Smooth muscle cell (in vitro differentiated cells): ENCODE data around the gene TFR2. TPM values are rescaled to one million over a fixed set of nuclear protein-coding genes. Genes with fewer than 3 reads are reported as not detected.

Source experiments
- DNase-seq: peaks from one replicate; lab custom pipeline; 2025; ENCODE audit not compliant: unreplicated experiment; lab: John Stamatoyannopoulos, UW
- H2AFZ ChIP-seq: fragments of 200-600 bp; sonication (generic); 2 replicates; pipeline ENCODE4 v1.6.0; 2016; ENCODE audit warnings: antibody characterized with exemption, low read depth, mild to moderate bottlenecking
- H3F3A ChIP-seq: fragments of 200-600 bp; sonication (generic); 2 replicates; pipeline ENCODE4 v1.6.0; 2017; ENCODE audit warnings: antibody characterized with exemption, low read depth
- H3K27ac ChIP-seq: fragments of 200-600 bp; sonication (generic); 2 replicates; pipeline ENCODE4 v1.5.1; 2016; ENCODE audit warnings: low read depth, mild to moderate bottlenecking
- H3K27me3 ChIP-seq: fragments of 200-600 bp; sonication (generic); 2 replicates; pipeline ENCODE4 v1.6.1; 2016; ENCODE audit warnings: low read depth, mild to moderate bottlenecking
- H3K36me3 ChIP-seq: fragments of 200-600 bp; sonication (generic); 2 replicates; pipeline ENCODE4 v1.5.1; 2016; ENCODE audit warnings: low read depth
- H3K4me1 ChIP-seq: fragments of 200-600 bp; sonication (generic); 2 replicates; pipeline ENCODE4 v1.5.1; 2016; ENCODE audit warnings: low read depth
- H3K4me2 ChIP-seq: fragments of 200-600 bp; sonication (generic); 2 replicates; pipeline ENCODE4 v1.6.0; 2016; ENCODE audit warnings: mild to moderate bottlenecking
- H3K4me3 ChIP-seq: fragments of 200-600 bp; sonication (generic); 2 replicates; pipeline ENCODE4 v1.5.1; 2016; ENCODE audit warnings: mild to moderate bottlenecking
- H3K79me2 ChIP-seq: fragments of 200-600 bp; sonication (generic); 2 replicates; pipeline ENCODE4 v1.6.0; 2016; ENCODE audit warnings: low read depth, mild to moderate bottlenecking
- H3K9ac ChIP-seq: fragments of 200-600 bp; sonication (generic); 2 replicates; pipeline ENCODE4 v1.6.0; 2016; ENCODE audit warnings: low read depth
- H3K9me3 ChIP-seq: fragments of 200-600 bp; sonication (generic); replicated peaks from 2 replicates; pipeline ENCODE4 v1.5.1; 2016; ENCODE audit warnings: low read depth
- H4K20me1 ChIP-seq: fragments of 200-600 bp; sonication (generic); 2 replicates; pipeline ENCODE4 v1.6.0; 2016; ENCODE audit warnings: low read depth
- CTCF ChIP-seq: fragments of 200-600 bp; sonication (generic); IDR thresholded peaks from 2 replicates; pipeline ENCODE4 v1.5.1; 2017; ENCODE audit warnings: borderline replicate concordance, mild to moderate bottlenecking, antibody characterized with exemption; ENCODE audit not compliant: insufficient read depth, poor library complexity, severe bottlenecking
- WGBS: methylation state at CpG from one replicate; pipeline ENCODE4 v1.1.7; 2016; ENCODE audit warnings: low lambda C conversion rate; 5-methylcytosine and 5-hydroxymethylcytosine counted together
- polyA plus RNA-seq: library from polyadenylated mRNA; unstranded; fragments of >200 nt; fragmentation: Nextera tagmentation; extraction: Ambion mirVana; gene quantifications from 2 replicates; pipeline ENCODE4 v1.2.1, GENCODE V29; 2016
- total RNA-seq: library from RNA; depleted of rRNA; stranded (reverse); fragments of >200 nt; gene quantifications from 2 replicates; pipeline ENCODE4 v1.2.3, GENCODE V29; 2014

Gene TFR2
- total and polyA plus RNA-seq, 2 experiments from 2014 or later: 1.9 to 3.2 TPM

DNA sequence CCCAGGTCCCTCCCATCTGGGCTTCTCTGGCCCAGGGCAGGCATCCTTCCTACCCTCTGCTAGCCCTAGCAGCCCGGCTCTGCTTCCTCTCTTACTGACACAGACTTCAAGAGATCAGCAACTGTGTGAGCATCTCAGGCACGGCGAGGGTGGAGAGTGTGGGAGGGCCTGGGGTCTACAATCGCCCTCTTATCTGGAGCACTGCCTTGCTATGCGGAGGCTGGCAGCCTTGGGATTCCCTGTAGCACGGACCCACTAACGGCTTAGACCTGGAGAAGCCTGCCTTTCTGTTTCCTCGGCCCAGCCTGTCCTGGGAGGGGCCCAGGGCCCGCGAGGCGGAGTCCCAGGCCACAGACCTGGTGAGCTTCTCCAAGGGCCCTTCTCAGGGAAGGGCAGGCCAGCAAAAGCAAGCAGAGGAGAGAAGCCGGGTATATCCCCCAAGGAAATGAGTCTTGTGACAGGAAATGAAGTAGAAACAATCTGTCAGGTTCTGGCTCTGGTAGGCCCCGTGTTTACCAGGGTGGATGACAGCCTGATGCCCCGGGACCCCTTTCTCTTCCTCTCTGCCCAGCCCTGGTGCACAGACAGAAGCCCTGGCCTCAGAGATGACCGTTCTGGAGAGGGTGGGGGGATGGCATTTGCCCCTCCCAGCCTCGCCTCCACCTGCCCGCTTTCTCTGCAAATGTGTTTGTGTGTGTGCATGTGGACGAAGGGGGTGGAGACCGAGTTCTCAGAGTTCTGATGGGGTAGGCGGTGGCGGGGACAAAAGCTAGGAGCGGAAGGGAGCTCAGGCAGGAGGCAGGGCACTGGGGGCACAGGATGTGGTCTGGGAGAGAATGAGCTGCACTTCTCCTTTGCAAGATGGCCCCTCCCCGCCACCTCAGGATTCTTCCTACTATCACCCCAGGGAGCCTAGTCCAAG lies 58.0 kb downstream of the TFR2 start:
- TF ChIP-seq CTCF: no peak
- Histone ChIP-seq H3K27me3 (no peaks in the 10 kb centered on the region), H3K79me2 (peaks cover 13% of the 10 kb centered on the region), H3K9me3 (no peaks in the 10 kb centered on the region), H3F3A (peaks cover 11% of the 10 kb centered on the region), H3K4me3 (peak overlapping the region; percentile 75), H3K9ac (no peak overlapping the region), H4K20me1 (peaks cover 41% of the 10 kb centered on the region), H2AFZ (no peak overlapping the region), H3K36me3 (peaks cover 6% of the 10 kb centered on the region), H3K4me1 (peaks cover 16% of the 10 kb centered on the region), H3K4me2 (peak overlapping the region; percentile 83), H3K27ac (peak overlapping the region; percentile 83)
- WGBS: 43% methylated on average over 23 of the region's 23 CpGs
- DNase-seq: peak; percentile 12

GRCh38 chr7:100582650-100583049 lies 58.7 kb downstream of the TFR2 start:
- H4K20me1 ChIP-seq: peaks cover 41% of the 10 kb centered on the region
- no peak for TF ChIP-seq CTCF
- H3K27ac ChIP-seq: peak overlapping the region; percentile 83
- H3K4me3 ChIP-seq: no peak overlapping the region
- no peak for DNase-seq
- no peaks in the 10 kb centered on the region for H3K9me3 ChIP-seq
- H3F3A ChIP-seq: peaks cover 11% of the 10 kb centered on the region
- 70% methylated on average over 8 of the region's 11 CpGs for WGBS
- no peak overlapping the region for H2AFZ ChIP-seq
- H3K36me3 ChIP-seq: peaks cover 6% of the 10 kb centered on the region
- peaks cover 13% of the 10 kb centered on the region for H3K79me2 ChIP-seq
- H3K9ac ChIP-seq: no peak overlapping the region
- peaks cover 16% of the 10 kb centered on the region for H3K4me1 ChIP-seq
- H3K4me2 ChIP-seq: peak overlapping the region; percentile 83
- H3K27me3 ChIP-seq: no peaks in the 10 kb centered on the region

DNA sequence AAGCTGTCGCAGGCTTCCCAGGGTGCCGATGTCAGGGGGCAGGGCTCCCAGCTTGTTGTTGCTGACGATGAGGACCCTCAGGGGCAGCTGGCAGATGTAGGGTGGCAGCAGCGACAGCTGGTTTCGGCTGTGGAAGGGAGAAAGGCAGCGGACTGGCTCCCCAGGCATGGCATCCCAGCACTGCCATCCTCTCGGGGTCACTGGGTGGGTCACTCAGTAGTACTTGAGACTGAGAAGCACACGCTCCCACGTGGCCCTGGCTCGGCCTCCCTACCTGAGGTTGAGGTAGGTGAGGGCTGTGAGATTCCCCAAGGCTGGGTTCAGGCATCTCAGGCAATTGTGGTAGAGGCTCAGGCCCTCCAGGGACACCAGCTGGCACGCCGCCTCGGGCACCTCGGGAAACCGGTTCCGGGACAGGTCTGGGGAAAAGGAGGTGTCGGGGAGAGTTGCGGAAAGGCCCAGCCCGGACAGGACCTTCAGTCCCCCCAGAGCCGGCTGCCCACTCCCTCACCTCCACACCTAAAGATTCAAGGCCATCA lies 59.2 kb downstream of the TFR2 start:
- no peak overlapping the region for H2AFZ ChIP-seq
- H3K27me3 ChIP-seq: no peaks in the 10 kb centered on the region
- peaks cover 6% of the 10 kb centered on the region for H3K36me3 ChIP-seq
- WGBS: 93% methylated on average over 20 of the region's 20 CpGs
- no peak for TF ChIP-seq CTCF
- peaks cover 11% of the 10 kb centered on the region for H3F3A ChIP-seq
- no peak for DNase-seq
- H3K4me2 ChIP-seq: no peak overlapping the region
- H3K9ac ChIP-seq: no peak overlapping the region
- H3K4me1 ChIP-seq: peaks cover 16% of the 10 kb centered on the region
- H3K79me2 ChIP-seq: peaks cover 13% of the 10 kb centered on the region
- H3K27ac ChIP-seq: no peak overlapping the region
- peaks cover 41% of the 10 kb centered on the region for H4K20me1 ChIP-seq
- no peaks in the 10 kb centered on the region for H3K9me3 ChIP-seq
- H3K4me3 ChIP-seq: no peak overlapping the region
